ENCODE results near the gene ZNF497.

ZNF497 gene

DNA sequence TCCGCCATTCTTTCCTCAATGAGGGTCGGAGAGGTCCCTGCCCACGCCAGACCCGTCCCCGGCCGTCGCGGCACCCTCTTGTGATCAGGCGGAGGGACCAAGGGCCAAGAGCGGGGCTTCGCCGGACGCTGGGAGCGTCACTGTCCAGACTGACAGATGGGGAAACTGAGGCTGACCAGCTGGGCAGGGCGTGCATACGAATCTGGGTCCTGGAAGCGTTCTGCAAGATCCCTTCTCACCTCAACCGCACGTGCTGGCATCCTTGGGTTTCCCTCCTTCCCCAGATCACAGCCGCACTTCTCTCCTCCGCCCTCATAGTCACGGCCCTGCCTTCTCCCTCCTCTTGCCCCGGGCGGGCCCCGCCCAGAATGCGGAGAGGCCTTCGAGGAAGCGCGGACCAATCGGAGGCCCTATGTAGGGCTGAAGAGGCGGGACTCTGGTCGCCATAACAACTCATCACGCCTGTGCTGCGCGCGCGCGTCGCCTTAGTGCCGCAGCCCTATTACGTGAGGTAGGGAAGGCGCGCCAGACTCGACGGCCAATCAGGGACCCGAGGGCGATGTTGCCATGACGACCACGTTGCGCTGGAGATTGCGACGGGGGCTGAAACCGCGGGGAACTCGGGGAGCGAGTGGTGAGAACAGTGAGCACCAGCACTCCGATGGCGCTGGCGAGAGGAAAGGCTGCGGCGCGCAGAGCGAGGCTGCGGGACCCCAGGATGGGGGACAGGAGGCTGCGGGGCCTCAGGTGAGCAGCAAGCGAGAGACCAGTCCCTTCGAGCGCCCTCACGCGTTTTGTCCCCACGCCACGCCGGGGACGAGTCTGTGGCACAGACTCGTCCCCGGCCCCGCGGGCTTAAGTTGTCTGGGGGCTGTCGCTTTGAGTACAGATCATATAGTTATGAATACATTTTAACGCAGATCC is 38.6 kb upstream of the ZNF497 start:
- TF ChIP-seq, protein P1, sequence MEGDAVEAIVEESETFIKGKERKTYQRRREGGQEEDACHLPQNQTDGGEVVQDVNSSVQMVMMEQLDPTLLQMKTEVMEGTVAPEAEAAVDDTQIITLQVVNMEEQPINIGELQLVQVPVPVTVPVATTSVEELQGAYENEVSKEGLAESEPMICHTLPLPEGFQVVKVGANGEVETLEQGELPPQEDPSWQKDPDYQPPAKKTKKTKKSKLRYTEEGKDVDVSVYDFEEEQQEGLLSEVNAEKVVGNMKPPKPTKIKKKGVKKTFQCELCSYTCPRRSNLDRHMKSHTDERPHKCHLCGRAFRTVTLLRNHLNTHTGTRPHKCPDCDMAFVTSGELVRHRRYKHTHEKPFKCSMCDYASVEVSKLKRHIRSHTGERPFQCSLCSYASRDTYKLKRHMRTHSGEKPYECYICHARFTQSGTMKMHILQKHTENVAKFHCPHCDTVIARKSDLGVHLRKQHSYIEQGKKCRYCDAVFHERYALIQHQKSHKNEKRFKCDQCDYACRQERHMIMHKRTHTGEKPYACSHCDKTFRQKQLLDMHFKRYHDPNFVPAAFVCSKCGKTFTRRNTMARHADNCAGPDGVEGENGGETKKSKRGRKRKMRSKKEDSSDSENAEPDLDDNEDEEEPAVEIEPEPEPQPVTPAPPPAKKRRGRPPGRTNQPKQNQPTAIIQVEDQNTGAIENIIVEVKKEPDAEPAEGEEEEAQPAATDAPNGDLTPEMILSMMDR (IDR thresholded peaks at IDR 0.05), result no peak; the same call in 1 of the 2 replicates

DNA sequence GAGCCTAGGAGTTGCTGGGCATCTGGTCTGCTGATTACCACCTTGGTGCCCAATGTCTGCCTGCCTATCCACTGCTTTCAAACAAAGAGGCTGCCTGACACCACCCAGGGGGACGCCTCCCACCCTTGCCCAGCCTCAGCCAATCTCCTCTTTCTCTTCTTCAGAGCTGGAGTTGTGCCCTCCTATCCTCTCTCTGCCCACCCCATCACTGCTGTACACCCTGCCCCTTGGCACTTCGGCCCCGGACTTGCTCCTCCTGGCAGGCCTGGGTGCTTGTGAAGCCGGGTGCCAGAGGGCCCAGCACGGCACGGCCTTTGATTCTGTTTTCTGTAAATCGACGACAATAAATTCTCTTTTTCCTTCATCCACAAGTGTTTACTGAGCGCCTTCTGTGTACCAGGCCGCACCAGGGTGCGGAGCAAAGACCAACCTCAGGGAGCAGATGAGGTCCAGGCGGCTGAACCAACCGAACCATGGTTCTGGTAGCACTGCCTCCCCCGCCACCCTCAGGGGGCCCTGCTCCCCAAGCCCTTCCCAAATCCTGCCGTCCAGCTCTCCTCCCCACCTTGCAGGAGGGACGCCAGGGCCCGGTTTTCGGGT is 37.9 kb upstream of the ZNF497 start:
- TF ChIP-seq, protein P1 (IDR thresholded peaks at IDR 0.05), result no peak

DNA sequence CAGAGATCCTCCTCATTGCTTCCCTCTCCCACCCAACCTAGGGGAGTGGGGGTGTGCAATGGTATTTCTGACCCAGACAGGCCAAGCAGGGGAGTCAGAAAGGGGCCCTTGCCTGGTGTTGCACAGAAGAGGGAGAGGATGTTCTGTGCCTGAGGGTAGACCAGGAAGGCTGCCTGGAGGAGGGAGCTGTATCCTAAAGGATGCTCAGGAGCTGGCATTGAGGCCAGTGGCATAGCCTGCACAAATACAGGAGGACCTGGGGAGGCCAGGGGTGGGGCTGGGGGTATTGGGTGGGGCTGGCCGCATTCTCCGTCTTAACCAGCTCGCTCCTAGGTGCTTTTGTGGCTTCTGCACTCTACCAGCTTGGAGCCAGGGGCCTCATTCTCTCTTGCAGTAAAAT is 37.4 kb upstream of the ZNF497 start:
- TF ChIP-seq, protein P1 (IDR thresholded peaks at IDR 0.05), result no peak

- TF ChIP-seq, protein P1 (IDR thresholded peaks at IDR 0.05), result no peak
Observed at GRCh38 chr19:58398545-58398944, 36.0 kb upstream of the ZNF497 start.

DNA sequence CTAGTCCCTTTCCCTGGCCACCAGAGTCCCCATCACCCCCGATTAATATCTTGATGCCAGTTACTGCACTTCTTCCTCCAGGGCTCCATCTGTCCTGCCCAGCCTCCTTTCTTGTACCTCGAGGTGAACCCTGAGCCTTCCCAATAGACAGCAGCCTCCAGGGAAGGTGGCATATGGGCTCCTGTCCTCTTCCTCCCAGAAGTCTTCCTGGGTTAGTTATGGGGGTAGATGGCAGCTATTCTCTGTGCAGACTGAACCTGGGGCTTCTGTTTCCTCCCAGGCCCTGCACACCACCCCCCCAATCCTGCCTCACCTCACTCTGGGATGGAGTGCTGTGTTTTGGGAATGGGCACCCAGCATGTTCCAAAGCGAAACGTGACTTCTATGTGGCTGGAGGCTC is 35.5 kb upstream of the ZNF497 start:
- TF ChIP-seq, protein P1 (IDR thresholded peaks at IDR 0.05), result no peak

DNA sequence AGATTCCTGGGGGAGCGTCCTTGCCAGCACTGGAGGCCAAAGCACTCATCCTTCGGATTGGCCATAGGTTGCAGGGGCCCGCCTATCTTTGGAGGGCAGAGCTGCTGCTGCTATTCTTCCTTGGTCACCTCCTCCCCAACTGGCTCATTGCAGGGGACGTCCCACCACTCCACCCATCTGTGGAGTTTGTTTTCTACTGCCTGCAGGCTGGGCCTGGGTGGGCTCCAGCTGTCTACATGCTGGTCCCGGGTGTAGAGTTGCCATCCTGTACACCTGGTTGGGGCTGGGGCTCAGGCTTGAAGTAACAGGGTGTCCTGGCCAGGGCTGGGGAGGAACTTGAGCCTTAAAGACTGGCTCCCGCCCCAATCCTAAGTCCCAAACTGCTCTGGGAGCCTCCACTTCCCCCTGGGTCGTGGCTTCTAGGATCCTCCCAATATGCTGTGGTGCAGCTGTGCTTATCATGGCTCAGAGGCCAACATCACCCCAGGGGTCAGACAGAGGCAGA is 35.0 kb upstream of the ZNF497 start:
- TF ChIP-seq, protein P1 (IDR thresholded peaks at IDR 0.05), result no peak

DNA sequence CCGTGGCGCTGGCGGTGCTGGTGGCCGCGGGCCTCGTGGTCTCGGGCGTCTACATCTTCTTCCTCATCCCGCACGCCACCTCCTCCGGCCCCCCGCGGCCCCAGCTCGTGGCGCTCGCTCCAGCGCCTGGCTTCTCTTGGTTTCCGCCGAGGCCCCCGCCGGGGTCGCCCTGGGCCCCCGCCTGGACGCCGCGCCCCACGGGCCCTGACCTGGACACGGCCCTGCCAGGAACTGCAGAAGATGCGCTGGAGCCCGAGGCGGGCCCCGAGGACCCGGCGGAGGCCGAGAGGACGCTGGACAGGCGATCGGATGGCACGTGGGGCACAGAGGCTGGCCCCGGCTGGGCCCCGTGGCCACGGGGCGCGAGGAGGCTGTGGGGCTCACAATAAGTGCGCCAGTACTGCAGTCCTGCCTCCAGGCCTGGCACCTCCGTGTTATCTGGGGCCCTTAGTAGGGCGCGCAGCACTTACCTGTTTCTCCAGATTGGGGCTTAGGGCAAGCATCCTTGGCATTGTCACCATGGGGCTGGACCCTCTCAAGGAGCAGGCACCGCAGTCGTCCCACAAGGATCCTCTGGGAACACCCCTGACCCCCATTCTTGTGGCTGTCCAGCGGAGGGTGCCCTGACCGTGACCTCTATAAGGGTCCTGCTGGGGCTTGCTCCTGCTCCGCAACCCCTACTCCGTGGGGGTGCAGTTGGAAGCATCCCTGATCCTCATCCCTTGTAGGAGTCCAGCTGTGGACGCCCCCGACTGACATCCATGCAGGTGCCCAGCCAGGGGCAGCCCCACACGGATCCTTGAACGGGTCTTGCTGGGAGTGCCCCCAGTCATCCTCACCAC is 34.4 kb upstream of the ZNF497 start:
- TF ChIP-seq, protein P1 (IDR thresholded peaks at IDR 0.05), result no peak

Data from LNCAP (cell line).